HepG2 (cell line): ENCODE results near the gene CCDC142. TPM values are rescaled to one million over a fixed set of nuclear protein-coding genes. Genes with fewer than 3 reads are reported as not detected.

ENCODE experiments used
- ATAD3A ChIP-seq: sonication (generic); formaldehyde crosslinking; IDR thresholded peaks from 2 replicates; pipeline ENCODE4 v1.4.0; 2020; ENCODE audit warnings: missing genetic modification reagents
- ATF1 ChIP-seq: IDR thresholded peaks from 2 replicates; pipeline ENCODE4 v1.6.1; 2016; ENCODE audit warnings: mild to moderate bottlenecking, control low read depth
- BCL6 ChIP-seq: IDR thresholded peaks from 2 replicates; pipeline ENCODE4 v1.6.1; 2016; ENCODE audit warnings: missing genetic modification reagents, missing compliant biosample characterization
- E2F1 ChIP-seq: sonication (generic); formaldehyde crosslinking; IDR thresholded peaks from 2 replicates; pipeline ENCODE4 v1.5.0; 2020; ENCODE audit warnings: missing genetic modification reagents
- ETV6 ChIP-seq: sonication (generic); formaldehyde crosslinking; conservative IDR thresholded peaks from 2 replicates; pipeline ENCODE4 v1.4.0; 2020; ENCODE audit warnings: missing genetic modification reagents
- GATAD1 ChIP-seq: IDR thresholded peaks from 2 replicates; pipeline ENCODE4 v1.6.1; 2016; ENCODE audit warnings: missing genetic modification reagents, missing compliant biosample characterization
- GATAD2A ChIP-seq: IDR thresholded peaks from 2 replicates; pipeline ENCODE4 v1.6.1; 2016
- GZF1 ChIP-seq: sonication (generic); formaldehyde crosslinking; IDR thresholded peaks from 2 replicates; pipeline ENCODE4 v1.5.1; 2020; ENCODE audit warnings: mild to moderate bottlenecking, missing genetic modification reagents
- IRX3 ChIP-seq: sonication (generic); formaldehyde crosslinking; IDR thresholded peaks from 2 replicates; pipeline ENCODE4 v1.8.1; 2023; ENCODE audit warnings: mild to moderate bottlenecking, low read depth, missing genetic modification reagents, borderline replicate concordance
- ISX ChIP-seq: sonication (generic); formaldehyde crosslinking; conservative IDR thresholded peaks from 2 replicates; pipeline ENCODE4 v1.5.0; 2020; ENCODE audit warnings: missing genetic modification reagents
- MEIS2 ChIP-seq: sonication (generic); formaldehyde crosslinking; IDR thresholded peaks from 2 replicates; pipeline ENCODE4 v1.9.0; 2021; ENCODE audit warnings: mild to moderate bottlenecking, missing genetic modification reagents
- NR2F1 ChIP-seq, 2 experiments: fragments of 450-650 bp in 1 of 2; formaldehyde crosslinking in 1 of 2; IDR thresholded peaks; 2 replicates each; pipeline versions ENCODE4 v1.5.0 to v1.6.1; 2016 to 2020; ENCODE audit warnings: mild to moderate bottlenecking in 1 of 2, missing compliant biosample characterization in 1 of 2, missing genetic modification reagents in 1 of 2, moderate library complexity in 1 of 2
- POLR2AphosphoS2 ChIP-seq: IDR thresholded peaks from 2 replicates; pipeline ENCODE4 v1.6.1; 2011; ENCODE audit warnings: low read depth, low read length, improper control_type of control experiment
- PRDM15 ChIP-seq: sonication (generic); formaldehyde crosslinking; IDR thresholded peaks from 2 replicates; pipeline ENCODE4 v1.4.0; 2020; ENCODE audit warnings: missing genetic modification reagents
- RNF219 ChIP-seq: sonication (generic); formaldehyde crosslinking; IDR thresholded peaks from 2 replicates; pipeline ENCODE4 v1.5.0; 2020; ENCODE audit warnings: mild to moderate bottlenecking, missing genetic modification reagents
- SALL2 ChIP-seq: sonication (generic); formaldehyde crosslinking; IDR thresholded peaks from 2 replicates; pipeline ENCODE4 v1.8.1; 2023; ENCODE audit warnings: mild to moderate bottlenecking, missing genetic modification reagents, inconsistent platforms
- SMC3 ChIP-seq: IDR thresholded peaks from 2 replicates; pipeline ENCODE4 v1.6.1; 2011; ENCODE audit warnings: low read length, improper control_type of control experiment
- SRSF1 ChIP-seq: fragments of 200-400 bp; formaldehyde crosslinking; optimal IDR thresholded peaks from 2 replicates; pipeline ENCODE3; 2017; ENCODE audit warnings: mild to moderate bottlenecking, low read depth, low read length, moderate library complexity
- TGIF2 ChIP-seq: IDR thresholded peaks from 2 replicates; pipeline ENCODE4 v1.6.1; 2016; ENCODE audit warnings: control low read depth, missing compliant biosample characterization
- XBP1 ChIP-seq: sonication (generic); formaldehyde crosslinking; IDR thresholded peaks from 2 replicates; pipeline ENCODE4 v1.5.0; 2020; ENCODE audit warnings: missing genetic modification reagents
- ZBTB21 ChIP-seq: sonication (generic); formaldehyde crosslinking; IDR thresholded peaks from 2 replicates; pipeline ENCODE4 v1.4.0; 2020; ENCODE audit warnings: missing genetic modification reagents
- ZBTB7A ChIP-seq: sonication (generic); formaldehyde crosslinking; IDR thresholded peaks from 2 replicates; pipeline ENCODE4 v1.8.0; 2022; ENCODE audit warnings: mild to moderate bottlenecking, missing genetic modification reagents
- ZNF24 ChIP-seq: fragments of 450-650 bp; IDR thresholded peaks from 2 replicates; pipeline ENCODE4 v1.6.1; 2017; ENCODE audit warnings: antibody characterized with exemption, mild to moderate bottlenecking
- ZNF430 ChIP-seq: sonication (generic); formaldehyde crosslinking; IDR thresholded peaks from 2 replicates; pipeline ENCODE4 v1.9.0; 2021; ENCODE audit warnings: mild to moderate bottlenecking, missing genetic modification reagents
- ZNF75D ChIP-seq: sonication (generic); formaldehyde crosslinking; IDR thresholded peaks from 2 replicates; pipeline ENCODE4 v1.8.1; 2023; ENCODE audit warnings: missing genetic modification reagents, mild to moderate bottlenecking, borderline replicate concordance
- ZNF772 ChIP-seq: sonication (generic); formaldehyde crosslinking; IDR thresholded peaks from 2 replicates; pipeline ENCODE4 v1.5.0; 2020; ENCODE audit warnings: mild to moderate bottlenecking, missing genetic modification reagents
- polyA plus RNA-seq, 8 experiments: library from polyadenylated mRNA; depleted of rRNA in 3 of 8; stranded (reverse) in 7 of 8; unstranded in 1 of 8; fragments of >200 nt; fragmentation: Illumina TruSeq in 4 of 8; extraction: Trizol in 4 of 8; gene quantifications; 2 replicates each; pipeline versions ENCODE4 v1.2.1 to v1.2.3, GENCODE V29; 2011 to 2016; ENCODE audit warnings: low read depth in 4 of 8, missing spikeins in 1 of 8, mixed read lengths in 1 of 8; ENCODE audit not compliant: insufficient read depth in 1 of 8
- total RNA-seq, 5 experiments: library from RNA; depleted of rRNA; stranded (reverse); fragments of >200 nt; fragmentation: Illumina TruSeq; extraction: Trizol; gene quantifications; 2 replicates each; pipeline ENCODE4 v1.2.3, GENCODE V29; 2016; ENCODE audit warnings: low read depth in 1 of 5

CCDC142 gene
- total and polyA plus RNA-seq, 2 of the 13 experiments (the other 11 are each of a cell fraction or from before 2014, with no cell fraction given), result 14.7 to 30.4 TPM

GRCh38 chr2:74525717-74526648 lies 43.2 kb upstream of the CCDC142 start, which contains the start of gene DQX1 (continued):
- TF ChIP-seq IRX3, result no peak
- peak; percentile 86 for TF ChIP-seq GATAD1 (CRISPR knock-in tag)
- no peak for TF ChIP-seq ZNF430 (CRISPR knock-in tag)
- no peak for TF ChIP-seq ZNF75D
- TF ChIP-seq ATAD3A, result no peak
- no peak for TF ChIP-seq NR2F1 (CRISPR knock-in tag; IDR thresholded peaks at IDR 0.05)
- TF ChIP-seq ZNF772 (CRISPR knock-in tag), result peak; percentile 82
- TF ChIP-seq MEIS2, result no peak
- no peak for TF ChIP-seq ZBTB7A (CRISPR knock-in tag)
- no peak for TF ChIP-seq PRDM15 (CRISPR knock-in tag)
- peak; percentile 22; the same call in 1 of the 2 replicates for TF ChIP-seq SMC3
- no peak for TF ChIP-seq GZF1 (CRISPR knock-in tag)
- TF ChIP-seq SALL2 (CRISPR knock-in tag), result no peak
- TF ChIP-seq BCL6 (CRISPR knock-in tag), result peak; percentile 39; the same call in 1 of the 2 replicates
- TF ChIP-seq ZBTB21 (CRISPR knock-in tag), result no peak
- peak; percentile 44; the same call in 1 of the 2 replicates for TF ChIP-seq ETV6 (CRISPR knock-in tag)
- TF ChIP-seq SRSF1, result no peak
- no peak for TF ChIP-seq ISX (CRISPR knock-in tag)
- TF ChIP-seq E2F1 (CRISPR knock-in tag), result no peak
- no peak for TF ChIP-seq ZNF24
- TF ChIP-seq POLR2AphosphoS2, result peak; percentile 88
- peak; percentile 86 for TF ChIP-seq ATF1
- TF ChIP-seq GATAD2A, result peak; percentile 62
- TF ChIP-seq RNF219 (CRISPR knock-in tag), result no peak
- no peak for TF ChIP-seq XBP1 (CRISPR knock-in tag)
- no peak; the same call in none of the 2 replicates for TF ChIP-seq TGIF2 (CRISPR knock-in tag)
